Measurements from ENCODE around the gene DMBT1.

DMBT1 gene

DNA sequence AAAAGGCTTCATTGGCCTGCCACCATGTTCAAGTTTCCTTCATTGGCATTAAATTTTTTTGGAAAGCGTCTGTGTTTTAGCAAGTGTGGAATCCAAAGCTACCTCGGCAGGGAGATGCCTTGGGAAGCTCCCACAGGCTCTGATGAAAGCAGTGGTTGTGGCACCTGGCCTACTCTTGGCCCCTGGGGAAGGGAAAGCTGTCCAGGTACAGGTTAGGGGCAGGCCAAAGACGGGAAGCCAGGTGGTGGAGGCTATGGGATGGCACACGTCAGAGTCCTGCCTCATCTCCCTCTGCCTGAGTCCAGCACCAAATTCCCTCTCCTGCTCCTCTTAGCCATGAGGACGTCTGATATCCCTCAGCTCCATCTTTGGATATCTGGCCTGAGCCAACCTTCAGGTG is 89.3 kb downstream of the DMBT1 start:
- no peak for DNase-seq

DNA sequence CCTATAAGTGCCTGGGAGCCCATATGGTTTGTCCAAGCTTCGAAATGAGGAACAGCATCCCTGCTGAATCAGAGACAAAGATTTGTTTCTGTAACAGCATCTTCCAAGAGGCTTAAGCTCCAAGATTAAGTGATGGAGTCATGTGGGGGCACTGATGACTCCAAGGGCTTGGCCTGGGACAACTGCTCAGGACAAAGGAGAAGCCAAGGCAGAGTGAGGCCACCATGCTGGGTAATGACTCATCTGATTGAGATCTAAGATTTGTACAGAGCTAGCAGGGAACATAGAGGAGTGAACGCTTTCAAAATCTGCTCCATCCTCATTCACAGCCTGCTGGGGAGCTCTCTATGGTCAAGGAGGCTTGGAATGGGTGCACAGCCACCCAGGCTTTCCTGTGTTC is 89.8 kb downstream of the DMBT1 start:
- no peak for DNase-seq

DNA sequence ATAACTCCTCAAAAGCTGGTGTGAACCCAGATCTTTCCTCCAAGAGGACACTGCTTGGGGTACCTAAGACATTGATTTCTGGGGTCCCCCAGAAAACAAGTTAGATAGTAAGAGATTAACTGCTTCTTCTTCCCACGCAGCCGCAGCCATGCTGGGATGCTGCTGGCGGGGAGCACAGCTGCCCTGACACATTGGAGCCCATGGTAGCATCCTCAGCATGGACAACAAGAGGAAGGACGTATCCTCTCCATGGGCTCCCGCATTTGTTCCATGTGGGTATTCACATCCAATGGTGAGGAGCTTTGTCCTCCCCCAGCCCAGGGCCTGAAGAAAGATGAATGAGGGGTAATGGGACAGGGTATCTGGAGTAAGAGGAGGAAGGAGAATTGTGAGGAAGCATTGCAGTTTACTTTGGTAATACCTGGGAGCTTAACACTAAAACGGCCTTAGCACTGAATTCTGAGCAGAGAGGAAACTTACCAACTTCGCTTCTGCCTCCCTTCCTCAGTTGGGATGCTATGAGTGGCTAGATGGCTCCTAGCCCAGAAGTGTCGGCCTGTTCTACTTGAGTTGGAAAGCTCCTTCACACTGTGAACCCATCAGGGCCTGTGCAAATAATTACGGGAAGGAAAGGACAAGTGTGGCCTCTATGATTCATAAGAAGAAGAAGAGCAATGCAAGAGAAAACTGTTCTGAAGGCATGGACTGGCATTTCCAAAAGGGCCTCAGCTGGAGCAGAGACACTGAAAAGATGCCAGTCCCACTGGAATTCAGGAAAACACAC is 95.2 kb downstream of the DMBT1 start:
- DNase-seq: no peak

DNA sequence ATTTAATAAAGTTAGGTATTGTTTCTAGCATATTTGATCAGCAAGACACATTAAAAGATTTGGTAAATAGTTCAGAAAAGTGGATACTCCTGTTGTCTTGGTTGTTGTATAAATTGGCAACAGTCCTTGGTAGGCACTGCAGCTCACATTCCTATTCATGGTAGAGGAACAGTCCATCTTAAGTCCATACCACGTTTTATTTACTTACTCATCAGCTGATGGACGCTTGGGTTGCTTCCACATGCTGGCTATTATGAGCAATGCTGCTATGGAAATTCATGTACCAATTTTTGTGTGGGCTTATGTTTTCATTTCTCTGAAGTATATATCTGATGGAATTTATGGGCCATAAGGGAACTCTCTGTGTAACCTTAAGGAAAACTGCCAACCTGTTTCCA is 95.8 kb downstream of the DMBT1 start:
- no peak for DNase-seq

DNA sequence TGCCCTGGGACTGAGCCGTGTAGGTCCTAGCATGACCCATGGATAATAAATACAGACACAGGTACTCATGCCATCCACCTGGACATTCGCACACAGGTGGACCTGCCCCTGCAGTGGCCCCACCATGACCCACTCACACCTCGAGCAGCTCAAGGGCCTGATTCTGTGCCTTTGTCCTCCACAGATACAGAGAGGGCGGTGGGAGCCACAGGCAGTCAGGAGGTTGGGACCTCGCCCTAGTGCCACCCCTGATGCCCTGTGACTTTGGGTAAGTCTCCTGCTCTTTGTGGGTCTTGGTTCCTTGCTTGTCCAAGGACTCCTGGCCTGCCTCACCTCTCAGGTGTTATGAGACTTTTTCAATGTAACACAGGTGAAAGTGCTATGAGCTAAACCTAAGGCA is 96.2 kb downstream of the DMBT1 start:
- no peak for DNase-seq

DNA sequence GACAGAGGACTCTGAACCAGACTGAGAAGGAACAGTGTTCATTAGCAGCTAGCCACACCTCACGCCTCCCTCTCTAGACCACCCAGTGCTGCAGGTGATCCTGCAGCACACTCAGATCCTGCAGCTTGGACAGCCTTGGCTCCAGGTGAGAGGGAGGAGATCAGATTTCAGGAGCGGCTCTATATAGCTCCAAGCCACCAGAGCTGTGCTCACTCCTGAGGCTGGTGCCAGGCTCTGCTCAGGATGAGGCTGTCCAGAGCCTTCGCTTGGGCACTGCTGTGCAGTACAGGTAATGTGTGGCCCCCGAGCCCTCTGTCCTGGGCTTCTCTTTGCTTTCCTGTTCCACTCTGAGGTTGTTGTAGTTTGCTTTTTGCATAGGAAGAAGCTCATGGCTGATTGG is 96.7 kb downstream of the DMBT1 start:
- no peak for DNase-seq

DNA sequence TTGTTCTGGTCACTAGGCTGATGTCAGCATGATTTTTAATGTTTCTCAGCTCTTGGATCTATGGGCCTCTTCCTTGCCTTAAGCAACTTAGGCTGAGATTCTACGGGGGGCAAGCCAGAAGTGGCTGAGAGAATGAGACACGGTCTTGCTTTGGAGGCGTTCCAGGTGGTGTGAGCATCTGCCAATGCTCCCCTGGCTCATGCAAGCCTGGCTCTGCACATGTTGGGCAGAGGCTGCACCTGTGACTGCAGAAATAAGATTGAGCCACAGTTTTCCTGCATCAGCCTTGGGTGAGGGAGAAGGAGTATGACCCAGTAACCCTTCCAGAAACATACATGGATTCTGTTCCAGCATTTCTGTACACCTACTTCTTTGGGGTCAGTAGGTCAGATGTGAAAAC is 97.2 kb downstream of the DMBT1 start:
- no peak for DNase-seq

DNA sequence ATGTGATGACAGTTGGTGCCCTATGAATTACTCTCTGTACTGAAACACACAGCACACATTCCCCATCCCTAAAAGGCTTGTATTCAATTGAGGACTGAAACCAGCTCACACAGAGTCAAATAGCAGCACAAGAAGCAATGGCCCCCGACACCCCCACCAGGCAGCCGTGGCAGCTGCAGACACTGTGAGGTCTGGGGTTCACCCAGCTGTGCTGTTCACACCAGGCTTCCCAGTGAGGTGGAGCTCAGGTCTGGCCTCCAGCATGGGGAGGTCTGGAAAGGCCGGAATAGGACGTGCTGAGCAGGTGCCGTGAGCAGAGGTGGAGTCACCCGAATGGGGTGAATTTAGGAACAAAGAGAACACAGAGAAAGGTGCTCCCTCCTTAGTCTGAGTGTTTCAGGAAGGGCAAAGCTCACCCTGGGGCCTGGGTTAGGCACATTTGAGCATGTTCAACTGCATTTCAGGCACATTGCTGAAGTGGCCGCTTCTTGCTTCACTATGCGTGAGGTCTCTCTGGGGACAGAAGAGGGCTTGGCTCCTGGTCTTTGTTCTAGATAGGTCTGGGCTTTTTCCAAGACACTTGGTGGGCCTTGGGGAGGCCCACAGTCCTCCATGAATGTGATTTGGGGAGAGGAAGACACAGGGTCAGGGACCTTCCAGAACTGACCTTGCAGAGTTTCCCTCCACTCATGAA is 97.9 kb downstream of the DMBT1 start:
- DNase-seq: no peak

DNA sequence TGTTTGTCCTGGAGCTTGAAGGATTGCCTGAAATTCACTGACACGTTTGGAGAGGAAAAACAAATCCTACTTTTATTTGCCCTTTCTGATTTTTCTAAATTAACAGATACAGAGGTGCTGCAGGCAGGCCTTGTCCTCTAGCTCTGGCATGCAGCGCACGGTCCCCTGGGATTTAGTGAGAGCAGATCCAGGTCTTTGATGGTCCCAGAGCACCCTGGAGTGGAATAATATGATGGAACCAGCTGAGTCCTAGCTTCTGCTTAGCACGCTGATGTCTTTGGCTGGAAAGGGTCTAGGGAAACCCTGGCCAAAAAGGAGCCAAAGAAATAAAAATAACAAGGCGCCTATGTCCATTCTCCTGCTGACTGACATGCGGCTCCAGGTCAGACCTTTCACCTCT is 98.6 kb downstream of the DMBT1 start:
- DNase-seq: no peak

DNA sequence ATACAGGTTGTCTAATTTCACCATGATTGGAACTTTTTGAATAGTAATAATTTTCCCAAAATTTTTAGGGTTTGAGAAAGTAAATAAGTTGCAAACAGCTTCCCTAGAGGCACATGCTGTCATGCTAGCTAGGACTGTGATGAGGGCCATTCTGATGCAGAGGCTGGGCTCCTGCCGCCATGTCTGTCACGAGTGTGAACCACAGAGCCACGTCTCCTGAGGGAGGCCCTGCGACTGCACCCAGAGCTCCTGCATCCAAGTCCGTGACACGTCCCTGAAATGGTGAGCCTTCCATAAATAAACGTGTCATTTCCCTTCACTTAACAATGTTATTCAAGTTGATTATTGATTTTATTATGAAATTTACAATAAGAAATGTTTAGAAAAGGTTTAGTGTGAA is 99.1 kb downstream of the DMBT1 start:
- DNase-seq: no peak

DNA sequence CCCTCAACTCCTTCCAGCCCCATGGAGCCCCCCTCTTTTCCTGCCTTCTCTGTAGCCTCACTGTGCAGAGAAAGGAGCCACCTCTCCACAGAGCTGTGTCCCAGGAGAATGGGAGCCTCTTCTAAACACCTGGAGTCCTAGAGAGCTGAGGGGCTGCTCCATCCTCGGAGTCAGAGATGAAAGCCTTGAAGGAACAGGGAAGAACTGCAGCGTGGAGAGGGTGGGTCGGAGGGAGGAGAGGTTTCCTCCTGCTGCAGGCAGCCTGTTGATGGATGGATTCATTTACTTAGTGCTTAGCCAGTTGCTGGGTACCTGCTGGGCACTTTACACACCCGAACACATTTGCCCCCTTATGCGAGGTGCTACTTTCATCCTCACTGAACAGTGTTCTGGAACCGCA is 100.1 kb downstream of the DMBT1 start:
- DNase-seq: no peak

DNA sequence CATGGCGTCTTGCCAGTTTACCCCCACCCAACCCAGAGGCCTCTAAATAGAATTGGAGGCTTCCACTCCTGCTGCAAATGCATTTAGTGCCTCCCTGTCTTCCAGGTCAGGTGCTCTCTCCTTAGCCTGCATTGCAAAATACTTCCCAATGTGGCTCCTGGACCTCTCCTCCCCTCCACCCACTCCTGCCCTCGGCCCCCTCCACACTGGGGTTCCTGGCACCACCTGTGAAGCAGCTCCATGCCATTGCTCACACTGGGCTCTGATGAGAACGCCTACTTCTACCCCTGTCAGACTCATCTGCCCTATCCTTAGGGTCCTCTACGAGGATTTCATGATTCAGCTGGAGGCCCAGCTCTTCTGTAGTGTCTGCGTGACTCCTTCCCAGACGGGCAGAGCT is 101.7 kb downstream of the DMBT1 start:
- DNase-seq: no peak

DNA sequence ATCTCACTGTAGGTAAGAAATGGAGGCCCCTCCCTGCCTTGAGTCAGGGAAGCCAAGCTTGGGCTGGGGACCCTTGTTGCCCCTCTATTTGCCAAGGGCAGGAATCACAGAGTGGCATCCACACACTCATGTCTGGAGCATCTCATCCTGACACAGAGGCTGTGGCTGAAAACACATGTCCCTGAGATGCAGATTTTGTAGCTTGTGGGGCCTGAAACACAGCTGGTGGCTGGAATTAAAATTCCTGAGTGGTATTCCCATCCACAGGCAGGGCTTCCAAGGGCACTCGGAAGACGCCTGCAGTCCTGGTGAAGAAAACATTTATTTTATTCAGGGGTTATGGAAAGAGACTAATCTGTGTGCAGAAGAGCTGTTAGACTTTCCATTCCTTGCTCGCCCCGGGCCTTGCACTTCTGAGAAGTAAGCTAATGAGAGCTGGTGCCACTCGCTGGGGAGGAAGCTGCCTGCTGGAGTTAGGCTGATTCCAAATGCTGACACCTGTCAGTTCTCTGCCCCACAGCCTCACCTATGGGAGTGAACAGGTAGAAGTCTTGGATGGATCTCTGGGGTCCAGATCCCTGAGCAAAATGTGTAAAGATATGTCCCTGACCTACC is 103.1 kb downstream of the DMBT1 start:
- no peak for DNase-seq

DNA sequence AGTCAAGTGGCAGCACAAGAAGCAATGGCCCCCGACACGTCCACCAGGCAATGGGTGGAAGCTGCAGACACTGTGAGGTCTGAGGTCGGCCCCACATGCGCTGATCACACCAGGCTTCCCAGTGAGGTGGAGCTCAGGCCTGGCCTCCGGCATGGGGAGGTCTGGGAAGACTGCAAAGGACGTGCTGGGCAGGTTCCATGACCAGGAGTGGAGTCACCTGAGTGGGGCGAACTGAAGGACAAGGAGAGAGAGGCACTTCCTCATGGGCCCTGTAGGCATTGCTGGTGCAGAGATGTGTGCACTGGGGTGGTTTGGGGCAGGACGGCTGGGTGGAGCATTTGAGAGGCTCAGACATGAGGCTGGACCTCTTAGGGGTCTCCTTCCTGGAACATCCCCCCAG is 103.9 kb downstream of the DMBT1 start:
- DNase-seq: no peak

DNA sequence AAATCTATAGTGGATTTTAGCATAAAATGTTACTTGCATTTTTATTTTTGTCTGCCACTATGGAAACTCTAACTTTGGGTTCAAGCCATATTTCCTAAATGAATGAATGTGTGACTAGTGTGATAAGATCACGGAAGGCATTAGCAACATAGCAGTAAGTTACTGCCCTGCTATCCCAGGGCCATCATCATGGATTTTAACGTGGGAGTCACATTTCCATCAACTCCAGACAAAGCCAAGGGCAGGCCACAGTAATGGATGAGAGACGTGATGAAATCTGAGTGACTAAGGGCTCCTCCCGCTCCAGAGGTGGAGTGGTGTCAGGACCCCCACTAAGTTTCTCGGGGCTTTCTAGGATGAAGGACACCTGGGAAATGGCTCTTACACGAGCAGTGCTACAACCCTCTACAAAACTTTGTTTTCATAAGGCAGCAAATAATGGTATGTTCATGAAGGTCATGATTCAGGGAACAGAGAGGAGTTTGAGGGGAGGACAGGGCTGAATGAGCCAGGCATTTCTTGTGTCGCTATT is 104.8 kb downstream of the DMBT1 start:
- DNase-seq: no peak

DNA sequence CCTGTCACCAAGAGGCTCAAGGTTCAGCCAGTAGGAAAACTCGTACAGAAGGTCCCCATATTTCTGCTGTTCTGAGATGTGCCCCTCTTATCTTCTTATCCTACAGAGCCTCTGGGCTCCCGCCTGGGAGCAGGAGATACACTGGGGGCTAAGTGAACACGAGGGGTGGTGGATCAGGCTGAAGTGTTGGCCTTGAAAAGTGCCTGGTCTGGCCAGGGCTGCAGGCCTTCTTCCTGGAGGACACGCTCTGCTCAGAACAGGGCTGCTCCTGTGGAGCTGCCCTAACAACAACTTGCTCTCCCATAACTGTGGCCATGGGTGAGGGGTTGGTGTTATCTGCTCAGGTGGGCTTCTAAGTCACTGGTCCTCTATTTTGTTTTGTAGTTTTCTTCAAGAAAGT is 105.4 kb downstream of the DMBT1 start:
- DNase-seq: no peak

DNA sequence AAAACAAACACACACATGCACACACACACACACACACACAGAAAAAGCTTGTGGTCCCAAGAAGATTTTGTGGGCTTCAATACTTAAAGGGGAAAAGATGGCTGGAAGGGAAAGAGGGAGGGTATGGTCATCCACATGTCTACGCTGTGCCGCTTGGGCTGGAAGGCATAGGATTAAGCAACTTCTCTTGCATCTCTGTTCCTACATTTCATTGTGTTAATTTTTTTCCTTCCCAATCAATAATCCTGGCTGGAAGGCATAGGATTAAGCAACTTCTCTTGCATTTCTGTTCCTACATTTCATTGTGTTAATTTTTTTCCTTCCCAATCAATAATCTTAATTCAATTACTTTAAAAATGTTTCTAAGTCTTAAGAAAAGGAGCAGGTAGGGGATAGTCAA is 108.5 kb downstream of the DMBT1 start:
- DNase-seq: no peak

DNA sequence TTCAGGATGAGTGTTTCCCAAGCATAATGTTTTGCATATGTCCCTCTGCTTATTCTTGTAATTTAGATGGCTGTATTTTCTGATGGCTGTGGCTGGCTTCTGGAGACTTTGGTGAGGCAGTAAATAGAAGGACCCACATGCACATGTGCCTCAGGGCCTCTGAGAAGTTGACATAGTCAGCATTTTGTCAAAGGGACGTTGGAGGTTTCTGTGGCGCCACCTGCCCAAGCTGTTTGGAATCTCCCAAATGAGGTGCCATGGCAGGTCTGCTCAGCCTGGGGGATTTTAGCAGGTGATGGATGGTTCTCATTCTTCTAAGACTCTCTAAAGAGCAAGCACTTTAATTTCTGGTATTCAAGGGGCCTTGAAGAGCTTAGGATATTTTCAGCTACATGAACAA is 109.3 kb downstream of the DMBT1 start:
- no peak for DNase-seq

DNA sequence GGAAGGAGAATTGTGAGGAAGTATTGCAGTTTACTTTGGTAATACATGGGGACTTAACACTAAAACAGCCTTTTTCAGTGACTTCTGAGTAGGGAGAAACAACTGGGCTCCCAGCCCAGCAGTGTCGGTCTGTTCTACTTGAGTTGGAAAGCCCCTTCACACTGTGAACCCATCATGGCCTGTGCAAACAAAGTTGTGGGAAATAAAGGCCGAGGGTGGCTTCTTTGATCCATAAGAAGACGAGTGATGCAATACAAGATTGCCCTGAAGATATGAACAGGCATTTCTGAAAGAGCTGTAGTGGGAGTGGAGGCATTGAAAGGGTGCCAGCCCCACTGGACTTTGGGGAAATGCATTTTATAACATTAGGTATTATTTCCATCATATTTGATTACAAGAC is 110.8 kb downstream of the DMBT1 start:
- DNase-seq: no peak

DNA sequence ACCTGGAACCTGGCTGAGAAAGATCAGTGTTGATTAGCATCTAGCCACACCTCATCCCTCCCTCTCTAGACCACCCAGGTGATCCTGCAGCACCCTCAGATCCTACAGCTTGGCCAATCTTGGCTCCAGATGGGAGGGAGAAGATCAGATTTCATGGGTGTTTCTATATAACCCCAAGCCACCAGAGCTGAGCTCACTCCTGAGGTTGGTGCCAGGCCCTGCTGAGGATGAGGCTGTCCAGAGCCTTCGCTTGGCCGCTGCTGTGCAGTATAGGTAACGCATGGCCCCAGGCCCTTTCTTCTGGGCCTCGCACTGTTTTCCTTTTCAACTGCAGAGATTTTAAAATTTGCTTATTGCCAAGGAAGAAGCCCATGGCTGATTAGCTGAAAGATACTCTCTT is 112.1 kb downstream of the DMBT1 start:
- no peak for DNase-seq

DNA sequence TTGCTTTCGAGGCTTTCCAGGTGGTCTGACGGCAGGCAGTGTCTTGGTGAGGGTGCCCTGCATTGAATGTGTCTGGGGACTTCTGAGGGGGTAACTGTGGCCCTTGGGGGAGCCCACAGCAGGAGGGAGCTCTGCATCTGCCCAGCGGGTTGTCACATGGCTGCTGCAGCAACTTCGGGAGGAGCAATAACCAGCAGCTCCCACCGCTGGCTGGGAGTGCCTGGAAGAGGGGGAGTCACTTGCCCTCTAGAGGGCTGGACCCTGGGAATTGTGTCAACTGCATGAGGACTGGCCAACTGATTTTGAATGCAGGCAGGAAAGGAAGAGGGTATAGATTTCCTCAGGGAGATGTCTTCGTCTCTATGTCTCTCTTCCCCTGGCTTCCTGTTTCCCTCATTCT is 112.7 kb downstream of the DMBT1 start:
- DNase-seq: no peak

DNA sequence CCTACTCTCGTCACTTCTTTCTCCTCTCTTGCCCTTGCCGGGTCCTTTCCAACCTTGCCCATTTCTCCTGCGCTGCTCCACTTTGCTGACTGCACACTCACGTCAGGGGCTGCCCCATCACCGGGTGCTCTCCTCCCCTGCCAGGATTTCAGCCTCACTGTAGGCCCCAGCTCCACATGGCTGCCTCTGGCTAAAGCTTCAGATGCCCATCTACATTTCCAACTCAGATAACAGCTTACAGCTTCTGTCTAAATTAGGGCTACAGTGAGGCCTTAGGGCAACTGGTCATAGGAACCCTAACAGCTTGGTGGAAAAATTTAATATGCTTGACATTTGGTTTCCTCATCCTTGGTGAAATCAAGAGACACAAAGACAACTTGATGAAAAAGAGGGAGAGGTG is 113.2 kb downstream of the DMBT1 start:
- no peak for DNase-seq

DNA sequence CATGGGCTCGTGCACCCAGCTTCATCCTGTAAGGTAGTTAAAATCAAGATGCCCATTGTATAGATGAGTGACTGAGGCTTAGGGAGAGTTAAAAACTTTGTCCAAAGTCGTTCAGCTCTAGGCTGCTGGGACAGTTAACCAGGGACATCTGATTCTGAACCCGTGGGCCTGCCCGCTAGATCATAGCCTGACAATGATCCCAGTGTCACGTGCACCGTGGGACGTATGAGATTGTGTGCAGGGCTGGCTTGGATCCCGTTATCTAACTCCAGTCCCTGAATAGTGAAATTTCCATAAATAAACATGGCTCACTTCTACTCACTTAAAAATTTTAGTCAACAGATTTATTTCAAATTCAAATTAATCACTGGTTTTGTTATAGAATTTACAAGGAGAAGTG is 114.2 kb downstream of the DMBT1 start:
- DNase-seq: no peak

DNA sequence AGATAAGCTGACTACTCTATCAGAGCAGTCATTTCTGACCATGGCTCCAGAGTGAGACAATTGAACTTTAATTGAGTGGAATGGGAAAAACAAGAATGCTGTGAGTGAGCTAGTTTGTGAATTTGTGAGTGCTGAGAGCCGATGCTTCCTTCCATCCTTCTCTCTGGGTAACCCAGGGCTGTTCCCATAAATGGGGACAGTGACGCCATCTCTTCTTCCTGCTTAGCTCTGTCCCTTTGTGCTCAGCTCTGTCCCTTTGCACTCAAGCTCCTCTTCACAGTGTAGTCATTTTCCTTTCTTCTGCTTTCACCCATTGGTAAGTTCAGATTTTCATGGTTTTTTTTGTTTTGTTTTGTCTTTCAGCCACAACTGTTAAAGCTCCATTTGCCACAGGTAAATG is 114.7 kb downstream of the DMBT1 start:
- DNase-seq: no peak
